Endodermal cell (in vitro differentiated cells): ENCODE data around the gene SYCN. TPM values are rescaled to one million over a fixed set of nuclear protein-coding genes. Genes with fewer than 3 reads are reported as not detected.
A peak's percentile ranks its signal among the peaks of the same experiment; 100 is the strongest.

Experiments
- DNase-seq: peaks from one replicate; pipeline ENCODE4 v3.0.0-alpha.2; 2017
- H3K27ac ChIP-seq: 2 replicates; pipeline ENCODE4 v1.5.1; 2013; ENCODE audit warnings: mild to moderate bottlenecking, low read depth, low read length, moderate library complexity
- H3K27me3 ChIP-seq: 2 replicates; pipeline ENCODE4 v1.6.1; 2013; ENCODE audit warnings: mild to moderate bottlenecking, low read length, moderate library complexity; ENCODE audit not compliant: insufficient read depth, control insufficient read depth, poor library complexity, severe bottlenecking
- H3K36me3 ChIP-seq: 2 replicates; pipeline ENCODE4 v1.7.0; 2013; ENCODE audit warnings: mild to moderate bottlenecking, low read length, moderate library complexity; ENCODE audit not compliant: control insufficient read depth, insufficient read depth
- H3K4me1 ChIP-seq: one replicate; pipeline ENCODE4 v1.7.0; 2013; ENCODE audit warnings: low read length; ENCODE audit not compliant: control insufficient read depth, insufficient read depth
- H3K4me3 ChIP-seq: 2 replicates; pipeline ENCODE4 v1.5.1; 2013; ENCODE audit warnings: mild to moderate bottlenecking, low read length, moderate library complexity
- H3K9ac ChIP-seq: 2 replicates; pipeline ENCODE4 v1.6.1; 2013; ENCODE audit warnings: mild to moderate bottlenecking, low read length, moderate library complexity; ENCODE audit not compliant: poor library complexity, severe bottlenecking; ENCODE audit errors: extremely low read depth
- H3K9me3 ChIP-seq: 2 replicates; pipeline ENCODE4 v1.6.1; 2013; ENCODE audit warnings: mild to moderate bottlenecking, low read length, moderate library complexity; ENCODE audit not compliant: control insufficient read depth
- H3K27ac Mint-ChIP-seq: 2 replicates; pipeline ENCODE4 v1.8.0; 2020; ENCODE audit warnings: mixed read lengths
- H3K27me3 Mint-ChIP-seq: 2 replicates; pipeline ENCODE4 v1.8.0; 2021; ENCODE audit warnings: mild to moderate bottlenecking, mixed read lengths; ENCODE audit not compliant: insufficient read depth
- H3K36me3 Mint-ChIP-seq: 2 replicates; pipeline ENCODE4 v1.8.0; 2020; ENCODE audit warnings: low read depth, mixed read lengths
- H3K4me1 Mint-ChIP-seq: 2 replicates; pipeline ENCODE4 v1.8.0; 2020; ENCODE audit warnings: mixed read lengths
- H3K4me3 Mint-ChIP-seq: 2 replicates; pipeline ENCODE4 v1.8.0; 2020; ENCODE audit warnings: mild to moderate bottlenecking, moderate library complexity, mixed read lengths
- H3K9me3 Mint-ChIP-seq: 2 replicates; pipeline ENCODE4 v1.8.0; 2020; ENCODE audit warnings: mild to moderate bottlenecking, mixed read lengths
- WGBS, 2 experiments: methylation state at CpG; one replicate each; pipeline versions ENCODE4 v1.1.5 to v1.1.7; 2013; ENCODE audit warnings: missing lambda C conversion rate in 2 of 2, mixed read lengths in 1 of 2; ENCODE audit not compliant: insufficient coverage in 1 of 2, insufficient read length in 1 of 2; 5-methylcytosine and 5-hydroxymethylcytosine counted together
- total RNA-seq, 2 donors: library from RNA; stranded (reverse); fragmentation: NEBNext Ultra II Directional in 1 of 2; extraction: Animal tissue kit (Norgen Biotek cat#: 25700) in 1 of 2; gene quantifications; 2 replicates in 1 of 2; 3 replicates in 1 of 2; pipeline ENCODE4 v1.2.1, GENCODE V29; 2021
- TF ChIP-seq, protein P1 (sequence below): fragments of 200-600 bp; sonication (generic); conservative IDR thresholded peaks from 2 replicates; pipeline ENCODE4 v1.5.0; 2021; ENCODE audit warnings: antibody characterized with exemption, mild to moderate bottlenecking

Gene SYCN
- total RNA-seq, 2 donors from 2014 or later, result not detected

DNA sequence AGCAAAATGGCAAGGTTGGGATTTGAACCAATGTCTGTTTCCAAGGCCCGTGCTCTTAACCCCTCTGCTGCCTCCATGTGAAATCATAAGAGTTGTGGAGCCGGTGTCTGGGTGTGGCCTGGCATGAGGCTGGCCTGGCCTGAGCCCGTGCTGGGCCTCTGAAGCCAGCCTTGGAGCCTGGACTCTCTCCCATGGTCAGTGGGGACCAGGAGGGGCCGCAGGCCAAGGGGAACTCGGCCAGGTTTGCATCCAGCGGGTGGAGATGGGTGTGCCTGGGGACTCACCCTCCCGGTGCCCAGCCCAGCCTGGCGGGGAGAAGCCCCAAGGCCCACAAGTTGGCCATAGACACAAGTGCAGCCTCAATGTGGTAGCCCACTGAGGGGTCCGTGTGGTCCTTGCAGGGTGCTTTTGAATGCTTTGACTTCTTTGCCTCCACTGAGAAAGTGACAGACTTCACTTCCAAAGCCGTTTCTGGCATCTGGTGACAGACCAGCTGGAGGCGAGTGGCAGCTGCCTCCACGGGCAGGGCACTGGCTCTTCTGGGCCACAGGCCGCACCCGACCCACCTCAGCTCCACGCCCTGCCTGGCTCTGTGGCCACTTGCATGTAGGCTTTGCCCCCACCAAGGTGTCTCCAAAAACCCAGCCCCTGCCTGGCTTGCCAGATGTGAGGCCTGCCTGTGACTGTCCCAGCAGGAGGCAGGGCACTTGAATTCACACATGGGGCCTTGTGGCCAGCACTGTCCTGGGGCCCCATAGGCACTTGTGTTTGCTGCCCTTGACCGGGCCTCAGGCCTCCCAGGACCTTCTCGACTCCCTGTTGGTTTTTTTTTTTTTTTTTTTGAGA is 33.5 kb downstream of the SYCN start:
- H3K27ac Mint-ChIP-seq, result no peak overlapping the region
- peak; percentile 63 for DNase-seq

DNA sequence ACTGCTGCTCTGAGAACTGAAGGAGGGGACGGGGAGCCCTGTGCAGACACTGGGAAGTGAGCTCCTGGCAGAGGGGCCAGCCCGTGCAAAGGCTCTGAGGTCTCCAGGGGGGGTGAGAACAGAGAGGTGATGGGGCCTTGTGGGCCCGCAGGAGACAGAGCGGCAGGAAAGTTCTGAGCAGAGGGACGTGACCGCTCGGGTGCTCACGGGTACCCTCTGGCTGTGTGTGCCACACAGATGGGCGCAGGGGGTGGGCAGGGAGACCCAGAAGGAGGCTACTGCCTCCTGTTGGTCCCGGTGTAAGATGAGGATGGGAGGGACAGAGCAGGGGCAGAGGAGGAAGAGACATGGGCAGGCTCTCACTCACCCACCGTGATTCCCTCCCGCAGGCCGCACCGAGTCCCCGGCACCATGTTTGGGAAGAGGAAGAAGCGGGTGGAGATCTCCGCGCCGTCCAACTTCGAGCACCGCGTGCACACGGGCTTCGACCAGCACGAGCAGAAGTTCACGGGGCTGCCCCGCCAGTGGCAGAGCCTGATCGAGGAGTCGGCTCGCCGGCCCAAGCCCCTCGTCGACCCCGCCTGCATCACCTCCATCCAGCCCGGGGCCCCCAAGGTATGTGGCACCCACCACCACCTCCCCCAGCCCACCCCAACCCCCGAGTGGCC is 34.8 kb downstream of the SYCN start:
- Histone ChIP-seq H3K9ac (no peak overlapping the region), H3K4me1 (no peaks in the 10 kb centered on the region), H3K9me3 (no peaks in the 10 kb centered on the region), H3K27me3 (no peaks in the 10 kb centered on the region), H3K4me3 (no peak overlapping the region), H3K36me3 (no peaks in the 10 kb centered on the region), H3K27ac (no peak overlapping the region)
- Mint-ChIP-seq H3K27me3 (no peaks in the 10 kb centered on the region), H3K9me3 (no peaks in the 10 kb centered on the region), H3K4me1 (no peaks in the 10 kb centered on the region), H3K27ac (peak overlapping the region; percentile 41), H3K4me3 (no peak overlapping the region), H3K36me3 (peaks cover 6% of the 10 kb centered on the region)
- TF ChIP-seq, protein P1, sequence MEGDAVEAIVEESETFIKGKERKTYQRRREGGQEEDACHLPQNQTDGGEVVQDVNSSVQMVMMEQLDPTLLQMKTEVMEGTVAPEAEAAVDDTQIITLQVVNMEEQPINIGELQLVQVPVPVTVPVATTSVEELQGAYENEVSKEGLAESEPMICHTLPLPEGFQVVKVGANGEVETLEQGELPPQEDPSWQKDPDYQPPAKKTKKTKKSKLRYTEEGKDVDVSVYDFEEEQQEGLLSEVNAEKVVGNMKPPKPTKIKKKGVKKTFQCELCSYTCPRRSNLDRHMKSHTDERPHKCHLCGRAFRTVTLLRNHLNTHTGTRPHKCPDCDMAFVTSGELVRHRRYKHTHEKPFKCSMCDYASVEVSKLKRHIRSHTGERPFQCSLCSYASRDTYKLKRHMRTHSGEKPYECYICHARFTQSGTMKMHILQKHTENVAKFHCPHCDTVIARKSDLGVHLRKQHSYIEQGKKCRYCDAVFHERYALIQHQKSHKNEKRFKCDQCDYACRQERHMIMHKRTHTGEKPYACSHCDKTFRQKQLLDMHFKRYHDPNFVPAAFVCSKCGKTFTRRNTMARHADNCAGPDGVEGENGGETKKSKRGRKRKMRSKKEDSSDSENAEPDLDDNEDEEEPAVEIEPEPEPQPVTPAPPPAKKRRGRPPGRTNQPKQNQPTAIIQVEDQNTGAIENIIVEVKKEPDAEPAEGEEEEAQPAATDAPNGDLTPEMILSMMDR, result no peak
- no peak for DNase-seq
- WGBS, 2 experiments, result 92 to 96% methylated on average over 26 to 36 of the region's 36 CpGs

More for the DNA sequence above, 33.5 kb downstream of the SYCN start:
- no peaks in the 10 kb centered on the region for H3K36me3 ChIP-seq
- peaks cover 8% of the 10 kb centered on the region for H3K36me3 Mint-ChIP-seq
- no peaks in the 10 kb centered on the region for H3K27me3 ChIP-seq
- no peak overlapping the region for H3K9ac ChIP-seq
- no peak overlapping the region for H3K4me3 Mint-ChIP-seq
- no peaks in the 10 kb centered on the region for H3K9me3 Mint-ChIP-seq
- TF ChIP-seq, protein P1, result no peak
- no peaks in the 10 kb centered on the region for H3K4me1 Mint-ChIP-seq
- H3K27ac ChIP-seq, result no peak overlapping the region
- H3K9me3 ChIP-seq, result no peaks in the 10 kb centered on the region
- H3K27me3 Mint-ChIP-seq, result no peaks in the 10 kb centered on the region
- H3K4me3 ChIP-seq, result no peak overlapping the region
- no peaks in the 10 kb centered on the region for H3K4me1 ChIP-seq
- WGBS, 2 experiments, result 91 to 92% methylated on average over 10 to 17 of the region's 17 CpGs

DNA sequence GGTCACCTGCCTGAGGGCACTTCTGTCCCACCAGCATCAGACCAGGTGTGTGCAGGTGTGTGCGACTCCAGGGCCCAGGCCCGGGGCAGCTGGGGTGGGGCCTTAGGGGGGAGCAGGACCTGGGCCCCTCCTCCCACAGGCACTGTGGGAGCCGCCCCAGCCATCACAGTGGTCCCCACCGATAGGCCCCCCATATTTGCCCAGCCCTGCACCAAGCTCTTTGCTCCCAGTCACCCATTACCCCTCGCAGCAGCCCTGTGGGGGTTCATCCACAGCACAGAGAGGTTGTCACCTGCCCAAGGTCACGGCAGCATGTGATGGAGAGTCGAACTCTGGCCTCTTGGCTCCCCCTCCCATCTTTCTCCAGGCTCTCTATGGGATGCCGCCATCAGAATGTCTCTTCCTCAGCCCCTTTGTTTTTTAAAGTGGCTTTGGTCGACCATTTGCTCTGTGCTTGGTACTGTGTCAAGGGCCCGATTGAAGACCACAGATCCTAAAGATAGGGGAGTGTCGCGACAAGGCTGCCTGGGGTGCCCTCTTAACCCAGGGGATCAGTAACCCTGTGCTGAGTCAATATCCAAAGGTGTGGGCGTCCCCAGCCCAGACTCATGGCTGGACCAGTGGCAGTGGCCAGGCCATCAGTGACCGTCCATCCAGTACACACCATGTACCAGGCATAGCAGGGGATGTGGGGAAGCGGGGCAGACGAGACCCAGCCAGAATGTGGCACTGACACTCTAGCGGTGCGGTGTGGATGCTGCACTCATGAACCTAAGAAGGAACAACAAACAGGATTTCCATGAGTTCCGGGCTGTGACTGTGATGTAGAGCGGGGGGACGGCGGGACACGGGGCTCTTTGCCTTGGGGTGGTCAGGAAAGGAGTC is 35.6 kb downstream of the SYCN start:
- no peak overlapping the region for H3K4me3 Mint-ChIP-seq
- TF ChIP-seq, protein P1, result no peak
- H3K4me1 Mint-ChIP-seq, result no peaks in the 10 kb centered on the region
- Histone ChIP-seq H3K9ac (no peak overlapping the region), H3K4me1 (no peaks in the 10 kb centered on the region), H3K9me3 (no peaks in the 10 kb centered on the region), H3K27me3 (no peaks in the 10 kb centered on the region), H3K27ac (no peak overlapping the region), H3K36me3 (no peaks in the 10 kb centered on the region), H3K4me3 (no peak overlapping the region)
- DNase-seq, result no peak
- WGBS, 2 experiments, result 91 to 93% methylated on average over 15 to 23 of the region's 23 CpGs
- peaks cover 6% of the 10 kb centered on the region for H3K36me3 Mint-ChIP-seq
- peak overlapping the region; percentile 41 for H3K27ac Mint-ChIP-seq
- H3K9me3 Mint-ChIP-seq, result no peaks in the 10 kb centered on the region
- H3K27me3 Mint-ChIP-seq, result no peaks in the 10 kb centered on the region
